IMR-90 (cell line): Measurements from ENCODE around the gene KCNQ5. TPM values are rescaled to one million over a fixed set of nuclear protein-coding genes. Genes with fewer than 3 reads are reported as not detected.

Experiments used
- ATAC-seq: fragments of 200-7000 bp; cut with Tn5 transposase; 2 replicates; pipeline ENCODE4 v1.9.1; 2020; ENCODE audit warnings: low read depth, mild to moderate bottlenecking, moderate library complexity
- BruUV-seq: library from RNA; stranded (reverse); fragments of 400-500 nt; replicated peaks from 2 replicates; lab custom pipeline; 2021; lab: Mats Ljungman, UMichigan
- CTCF ChIA-PET: fragments of 300-600 bp; formaldehyde crosslinking; extraction: SDS; loops from one replicate; lab custom pipeline; 2021; ENCODE audit warnings: antibody characterized with exemption; lab: Yijun Ruan, JAX
- POLR2A ChIA-PET: fragments of 300-600 bp; sonication (Branson Sonifier 250); formaldehyde crosslinking; loops from one replicate; lab custom pipeline; 2022; ENCODE audit warnings: antibody characterized with exemption; ENCODE audit not compliant: unreplicated experiment; lab: Charles Lee
- DNase-seq: peaks from one replicate; pipeline ENCODE4 v3.0.0; 2013
- H2AFZ ChIP-seq: replicated peaks from 2 replicates; pipeline ENCODE3; 2013; ENCODE audit warnings: low read length, mild to moderate bottlenecking; ENCODE audit not compliant: poor library complexity
- H2AK5ac ChIP-seq: 2 replicates; pipeline ENCODE4 v1.6.1; 2013; ENCODE audit warnings: low read depth, low read length, inconsistent platforms
- H2AK9ac ChIP-seq: replicated peaks from 2 replicates; pipeline ENCODE3; 2013; ENCODE audit warnings: mild to moderate bottlenecking, low read depth, low read length, moderate library complexity; ENCODE audit not compliant: poor library complexity
- H2BK120ac ChIP-seq: 2 replicates; pipeline ENCODE4 v1.6.1; 2013; ENCODE audit warnings: low read depth, low read length, inconsistent platforms
- H2BK15ac ChIP-seq: 3 replicates; pipeline ENCODE4 v1.6.1; 2013; ENCODE audit warnings: low read depth, low read length, inconsistent platforms
- H2BK20ac ChIP-seq: 2 replicates; pipeline ENCODE4 v1.6.1; 2013; ENCODE audit warnings: low read depth, mild to moderate bottlenecking, inconsistent platforms, low read length, moderate library complexity
- H2BK5ac ChIP-seq: 2 replicates; pipeline ENCODE4 v1.6.1; 2013; ENCODE audit warnings: mild to moderate bottlenecking, low read depth, low read length, inconsistent platforms; ENCODE audit not compliant: poor library complexity, severe bottlenecking
- H3K14ac ChIP-seq: replicated peaks from 2 replicates; pipeline ENCODE4 v1.6.1; 2013; ENCODE audit warnings: low read depth, low read length, inconsistent platforms
- H3K18ac ChIP-seq: 2 replicates; pipeline ENCODE4 v1.6.1; 2013; ENCODE audit warnings: low read depth, low read length, control low read depth
- H3K23ac ChIP-seq: 2 replicates; pipeline ENCODE4 v1.6.1; 2013; ENCODE audit warnings: low read depth, low read length, inconsistent platforms
- H3K27ac ChIP-seq: 2 replicates; pipeline ENCODE4 v1.5.1; 2013; ENCODE audit warnings: mild to moderate bottlenecking, control low read depth, low read length; ENCODE audit not compliant: insufficient read depth
- H3K27me3 ChIP-seq: 2 replicates; pipeline ENCODE4 v1.6.1; 2013; ENCODE audit warnings: low read length; ENCODE audit not compliant: control insufficient read depth, insufficient read depth
- H3K36me3 ChIP-seq: 2 replicates; pipeline ENCODE4 v1.6.1; 2013; ENCODE audit warnings: low read length, mixed read lengths; ENCODE audit not compliant: control insufficient read depth, insufficient read depth
- H3K4ac ChIP-seq: 2 replicates; pipeline ENCODE4 v1.6.1; 2013; ENCODE audit warnings: low read depth, low read length, inconsistent platforms
- H3K4me1 ChIP-seq: 2 replicates; pipeline ENCODE4 v1.6.1; 2013; ENCODE audit warnings: low read length, mixed read lengths; ENCODE audit not compliant: control insufficient read depth, insufficient read depth
- H3K4me2 ChIP-seq: 2 replicates; pipeline ENCODE4 v1.6.1; 2013; ENCODE audit warnings: low read depth, mild to moderate bottlenecking, control low read depth, low read length, moderate library complexity
- H3K4me3 ChIP-seq: 2 replicates; pipeline ENCODE4 v1.5.1; 2013; ENCODE audit warnings: low read depth, mild to moderate bottlenecking, control low read depth, low read length, moderate library complexity; ENCODE audit not compliant: insufficient read depth
- H3K56ac ChIP-seq: 2 replicates; pipeline ENCODE4 v1.6.1; 2013; ENCODE audit warnings: low read length, inconsistent platforms; ENCODE audit not compliant: insufficient read depth; ENCODE audit errors: extremely low read depth
- H3K79me1 ChIP-seq, 2 experiments: 2 replicates each; pipeline ENCODE4 v1.6.1; 2013; ENCODE audit warnings: low read length in 2 of 2, inconsistent platforms in 1 of 2, low read depth in 1 of 2
- H3K9ac ChIP-seq: 2 replicates; pipeline ENCODE4 v1.6.1; 2013; ENCODE audit warnings: low read depth, low read length, control low read depth
- H3K9me1 ChIP-seq: 2 replicates; pipeline ENCODE4 v1.6.1; 2013; ENCODE audit warnings: low read length, inconsistent platforms; ENCODE audit not compliant: insufficient read depth
- H3K9me3 ChIP-seq: 2 replicates; pipeline ENCODE4 v1.6.1; 2013; ENCODE audit warnings: low read length; ENCODE audit not compliant: control insufficient read depth, insufficient read depth
- H4K20me1 ChIP-seq: 2 replicates; pipeline ENCODE4 v1.6.1; 2013; ENCODE audit warnings: low read length, inconsistent platforms; ENCODE audit not compliant: insufficient read depth
- H4K5ac ChIP-seq: 2 replicates; pipeline ENCODE4 v1.6.1; 2013; ENCODE audit warnings: mild to moderate bottlenecking, low read depth, low read length, control low read depth
- H4K8ac ChIP-seq, 2 experiments: 2 replicates each; pipeline ENCODE4 v1.6.1; 2013; ENCODE audit warnings: low read depth in 2 of 2, low read length in 2 of 2, control low read depth in 1 of 2, inconsistent platforms in 1 of 2
- H4K91ac ChIP-seq: 2 replicates; pipeline ENCODE4 v1.6.1; 2013; ENCODE audit warnings: low read depth, low read length, inconsistent platforms; ENCODE audit not compliant: insufficient read depth
- CEBPB ChIP-seq: IDR thresholded peaks from 2 replicates; pipeline ENCODE4 v1.6.1; 2012; ENCODE audit warnings: low read depth, low read length, improper control_type of control experiment
- RCOR1 ChIP-seq: IDR thresholded peaks from 2 replicates; pipeline ENCODE4 v1.6.1; 2012; ENCODE audit warnings: mild to moderate bottlenecking, low read length, improper control_type of control experiment; ENCODE audit not compliant: insufficient replicate concordance
- RFX5 ChIP-seq: IDR thresholded peaks from 2 replicates; pipeline ENCODE4 v1.8.0; 2012; ENCODE audit warnings: low read depth, mild to moderate bottlenecking, low read length, moderate library complexity
- WGBS, 2 experiments: methylation state at CpG; one replicate each; pipeline versions ENCODE4 v1.1.5 to v1.1.7; 2013; ENCODE audit warnings: missing lambda C conversion rate in 2 of 2; ENCODE audit not compliant: insufficient read length in 1 of 2; ENCODE audit errors: extremely low coverage in 2 of 2; 5-methylcytosine and 5-hydroxymethylcytosine counted together
- dilution Hi-C: fragments of 300-500 bp; cut with HindIII; formaldehyde crosslinking; loops from one replicate; pipeline ENCODE4 v1.14.3; 2018; ENCODE audit warnings: low sequenced_read_pairs; ENCODE audit not compliant: unreplicated experiment
- in situ Hi-C: fragments of 300-500 bp; cut with MboI; formaldehyde crosslinking; loops from 3 replicates; pipeline ENCODE4 v1.14.3; 2019; ENCODE audit warnings: low sequenced_read_pairs, inconsistent platforms, mixed read lengths
- intact Hi-C: fragments of 100-400 bp; cut with micrococcal nuclease; formaldehyde crosslinking; loops from 2 replicates; pipeline ENCODE4 v1.10.0; 2022
- polyA plus RNA-seq, 3 experiments: library from polyadenylated mRNA; depleted of rRNA; stranded (reverse); fragments of >200 nt; gene quantifications; 2 replicates each; pipeline ENCODE4 v1.2.3, GENCODE V29; 2012; ENCODE audit warnings: low replicate concordance in 1 of 3
- total RNA-seq: library from RNA; depleted of rRNA; stranded (reverse); fragments of >200 nt; gene quantifications from 2 replicates; pipeline ENCODE4 v1.2.3, GENCODE V29; 2012

The KCNQ5 gene
- total and polyA plus RNA-seq, 2 of the 4 experiments (the other 2 are of a cell fraction): 0.75 to 1.3 TPM

DNA sequence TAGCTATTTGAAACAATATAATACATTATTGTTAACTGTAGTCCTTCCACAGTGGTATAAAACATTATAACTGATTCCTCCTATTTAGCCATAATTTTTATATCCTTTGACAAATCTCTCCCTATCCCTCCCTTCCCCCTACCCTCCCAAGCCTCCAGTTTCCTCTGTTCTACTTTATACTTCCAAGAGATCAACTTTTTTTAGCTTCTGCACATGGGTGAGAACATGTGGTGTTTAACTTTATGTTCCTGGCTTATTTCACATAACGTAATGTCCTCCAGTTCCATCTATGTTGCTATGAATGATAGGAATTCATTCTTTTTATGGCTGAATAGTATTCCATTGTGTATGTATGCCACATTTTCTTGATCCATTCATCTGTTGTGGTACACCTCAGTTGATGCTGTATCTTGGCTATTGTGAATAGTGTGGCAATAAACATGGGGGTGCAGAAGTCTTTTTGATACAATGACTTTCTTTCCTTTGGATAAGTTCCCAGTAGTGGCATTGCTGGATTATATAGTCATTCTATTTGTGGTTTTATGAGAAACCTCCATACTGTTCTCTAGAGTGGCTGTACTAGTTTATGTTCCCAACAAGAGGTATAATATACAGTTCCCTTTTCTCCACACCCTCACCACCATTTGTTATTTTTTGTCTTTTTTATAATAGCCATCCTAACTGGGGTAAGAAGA, 205.0 kb downstream of the KCNQ5 start:
- dilution Hi-C loops: no loop called here
- POLR2A ChIA-PET: no interaction called here
- WGBS, 2 experiments: no CpG with 5 or more reads among the region's 1 CpG

More for the DNA sequence above, 205.0 kb downstream of the KCNQ5 start:
- no peak overlapping the region for H3K23ac ChIP-seq
- in situ Hi-C loops: no loop called here
- H3K27ac ChIP-seq: no peak overlapping the region
- no peaks in the 10 kb centered on the region for H3K36me3 ChIP-seq
- BruUV-seq: no TSS peak
- H3K9me3 ChIP-seq: no peaks in the 10 kb centered on the region
- no peak overlapping the region for H3K4ac ChIP-seq
- no peak overlapping the region for H4K5ac ChIP-seq
- H2BK5ac ChIP-seq: no peak overlapping the region
- H4K8ac ChIP-seq: no peak overlapping the region
- no peak overlapping the region for H2BK20ac ChIP-seq
- TF ChIP-seq RFX5 (no peak), CEBPB (peak; percentile 35; the same call in 1 of the 2 replicates), RCOR1 (no peak)
- ATAC-seq (0 out of 2 replicates have a peak, but pooled peaks have one; percentile 21), DNase-seq (peak; percentile 59)
- H2BK120ac ChIP-seq: no peak overlapping the region
- no peak overlapping the region for H3K56ac ChIP-seq
- H2AK5ac ChIP-seq: no peak overlapping the region
- no peak overlapping the region for H3K4me3 ChIP-seq
- H2BK15ac ChIP-seq: no peak overlapping the region
- peaks cover 2% of the 10 kb centered on the region; the same call in 1 of the 2 replicates for H3K4me1 ChIP-seq
- H3K18ac ChIP-seq: no peak overlapping the region
- H3K14ac ChIP-seq: no peak overlapping the region
- no peaks in the 10 kb centered on the region for H3K9me1 ChIP-seq
- no peaks in the 10 kb centered on the region for H3K27me3 ChIP-seq
- intact Hi-C loops: no loop called here
- H2AFZ ChIP-seq: no peak overlapping the region
- H4K20me1 ChIP-seq: no peaks in the 10 kb centered on the region
- no peak overlapping the region for H4K91ac ChIP-seq
- no peak overlapping the region for H3K4me2 ChIP-seq
- no peaks in the 10 kb centered on the region for H3K79me1 ChIP-seq
- no peak overlapping the region for H3K9ac ChIP-seq
- CTCF ChIA-PET: no interaction called here
- H2AK9ac ChIP-seq: no peak overlapping the region
